Subcutaneous abdominal adipose tissue (tissue), 5 donors: ENCODE measurements around the gene CHERP.

Experiments used
- H3K27ac ChIP-seq: one replicate; pipeline ENCODE4 v1.7.0; 2013; ENCODE audit warnings: low read depth, mild to moderate bottlenecking, inconsistent platforms, low read length, moderate library complexity
- H3K27me3 ChIP-seq, 5 donors: one replicate each; pipeline ENCODE4 v1.7.0; 2013; ENCODE audit warnings: low read length in 5 of 5, inconsistent platforms in 1 of 5; ENCODE audit not compliant: control insufficient read depth in 5 of 5, insufficient read depth in 4 of 5
- H3K36me3 ChIP-seq, 5 donors: one replicate each; pipeline ENCODE4 v1.7.0; 2013; ENCODE audit warnings: low read length in 5 of 5; ENCODE audit not compliant: control insufficient read depth in 5 of 5, insufficient read depth in 5 of 5
- H3K4me1 ChIP-seq, 5 donors: one replicate each; pipeline ENCODE4 v1.7.0; 2013; ENCODE audit warnings: low read length in 5 of 5, mild to moderate bottlenecking in 3 of 5, moderate library complexity in 1 of 5; ENCODE audit not compliant: control insufficient read depth in 5 of 5, insufficient read depth in 5 of 5
- H3K4me3 ChIP-seq, 5 donors: one replicate each; pipeline ENCODE4 v1.7.0; 2013; ENCODE audit warnings: low read length in 5 of 5, low read depth in 1 of 5
- H3K9ac ChIP-seq, 5 donors: one replicate each; pipeline ENCODE4 v1.7.0; 2013; ENCODE audit warnings: low read length in 5 of 5, mild to moderate bottlenecking in 4 of 5, moderate library complexity in 3 of 5
- H3K9me3 ChIP-seq, 5 donors: one replicate each; pipeline ENCODE4 v1.7.0; 2013; ENCODE audit warnings: low read length in 5 of 5; ENCODE audit not compliant: control insufficient read depth in 5 of 5
- donor health status: healthy.
- donor health status: healthy.
- donor health status: healthy.
- donor health status: healthy.
- donor health status: healthy.

Gene CHERP

GRCh38 chr19:16575861-16576689 lies 33.8 kb upstream of the CHERP start:
- no peaks in the 10 kb centered on the region for H3K27me3 ChIP-seq
- H3K4me3 ChIP-seq = no peak overlapping the region
- H3K4me1 ChIP-seq = peaks cover 25 to 69% (median 58%) of the 10 kb centered on the region in 5 donors
- H3K36me3 ChIP-seq = peaks cover 0 to 51% (median 33%) of the 10 kb centered on the region in 5 donors
- H3K27ac ChIP-seq = peak overlapping the region; percentile 10
- no peaks in the 10 kb centered on the region for H3K9me3 ChIP-seq
- H3K9ac ChIP-seq = no peak overlapping the region

GRCh38 chr19:16575282-16575681 lies 33.0 kb upstream of the CHERP start:
- Histone ChIP-seq H3K27ac (no peak overlapping the region), H3K4me3 (no peak overlapping the region), H3K4me1 (peaks cover 23 to 65% (median 54%) of the 10 kb centered on the region in 5 donors)

GRCh38 chr19:16573925-16574324 lies 31.7 kb upstream of the CHERP start:
- Histone ChIP-seq H3K27me3 (no peaks in the 10 kb centered on the region), H3K27ac (peak overlapping the region; percentile 83), H3K4me3 (peak overlapping the region in 2 of 5 donors; percentile 92 to 94), H3K9me3 (no peaks in the 10 kb centered on the region), H3K9ac (peak overlapping the region in 1 of 5 donors; percentile 1), H3K36me3 (peaks cover 0 to 52% (median 37%) of the 10 kb centered on the region in 5 donors), H3K4me1 (peaks cover 23 to 65% (median 54%) of the 10 kb centered on the region in 5 donors)

More at GRCh38 chr19:16575282-16575681, 33.0 kb upstream of the CHERP start:
- no peaks in the 10 kb centered on the region for H3K27me3 ChIP-seq
- H3K9me3 ChIP-seq = no peaks in the 10 kb centered on the region
- H3K36me3 ChIP-seq = peaks cover 0 to 51% (median 35%) of the 10 kb centered on the region in 5 donors
- no peak overlapping the region for H3K9ac ChIP-seq

GRCh38 chr19:16573296-16573695 lies 31.1 kb upstream of the CHERP start:
- Histone ChIP-seq H3K36me3 (peaks cover 0 to 46% (median 35%) of the 10 kb centered on the region in 5 donors), H3K27me3 (no peaks in the 10 kb centered on the region), H3K4me3 (peak overlapping the region; percentile 73 to 96 (median 94)), H3K9ac (peak overlapping the region; percentile 69 to 94 (median 87)), H3K4me1 (peaks cover 23 to 63% (median 54%) of the 10 kb centered on the region in 5 donors), H3K9me3 (no peaks in the 10 kb centered on the region), H3K27ac (peak overlapping the region; percentile 83)

GRCh38 chr19:16572332-16573211 lies 30.3 kb upstream of the CHERP start, which contains the start of gene SLC35E1:
SLC35E1 (minus strand) TSS chr19:16572415; CDS start chr19:16572364, 51 bp downstream.
- Histone ChIP-seq H3K27ac (peak within 1 kb of the TSS; percentile 83), H3K36me3 (peaks cover 0 to 47% (median 35%) of the 10 kb centered on the region in 5 donors), H3K4me1 (peaks cover 17 to 56% (median 48%) of the 10 kb centered on the region in 5 donors)

GRCh38 chr19:16571822-16572331 lies 29.6 kb upstream of the CHERP start:
- H3K4me3 ChIP-seq = peak overlapping the region; percentile 54 to 96 (median 94)
- peaks cover under 1 to 52% (median 34%) of the 10 kb centered on the region in 5 donors for H3K36me3 ChIP-seq
- peak overlapping the region; percentile 69 to 81 (median 79) for H3K9ac ChIP-seq
- no peaks in the 10 kb centered on the region for H3K9me3 ChIP-seq
- no peak overlapping the region for H3K27ac ChIP-seq
- peaks cover 16 to 49% (median 41%) of the 10 kb centered on the region in 5 donors for H3K4me1 ChIP-seq
- no peaks in the 10 kb centered on the region for H3K27me3 ChIP-seq

More at GRCh38 chr19:16572332-16573211, 30.3 kb upstream of the CHERP start, which contains the start of gene SLC35E1:
- H3K9ac ChIP-seq = peak within 1 kb of the TSS; percentile 69 to 94 (median 87)
- H3K4me3 ChIP-seq = peak within 1 kb of the TSS; percentile 85 to 96 (median 94)
- H3K9me3 ChIP-seq = no peaks in the 10 kb centered on the region
- H3K27me3 ChIP-seq = no peaks in the 10 kb centered on the region

- Histone ChIP-seq H3K9me3 (no peaks in the 10 kb centered on the region), H3K27me3 (no peaks in the 10 kb centered on the region), H3K4me1 (peaks cover 15 to 43% (median 38%) of the 10 kb centered on the region in 5 donors), H3K36me3 (peaks cover 2 to 52% (median 34%) of the 10 kb centered on the region in 5 donors), H3K9ac (peak overlapping the region; percentile 69 to 81 (median 79)), H3K4me3 (peak overlapping the region; percentile 54 to 96 (median 94)), H3K27ac (no peak overlapping the region)
Observed at GRCh38 chr19:16571283-16571682, 29.0 kb upstream of the CHERP start.

- Histone ChIP-seq H3K4me3 (no peak overlapping the region), H3K9ac (no peak overlapping the region), H3K9me3 (no peaks in the 10 kb centered on the region), H3K27me3 (no peaks in the 10 kb centered on the region), H3K27ac (no peak overlapping the region), H3K4me1 (peaks cover 14 to 37% (median 36%) of the 10 kb centered on the region in 5 donors), H3K36me3 (peaks cover 3 to 48% (median 30%) of the 10 kb centered on the region in 5 donors)
Observed at GRCh38 chr19:16569609-16570320, 27.5 kb upstream of the CHERP start.

GRCh38 chr19:16566702-16567101 lies 24.5 kb upstream of the CHERP start:
- Histone ChIP-seq H3K9ac (no peak overlapping the region), H3K4me3 (no peak overlapping the region), H3K27me3 (no peaks in the 10 kb centered on the region), H3K27ac (no peak overlapping the region), H3K4me1 (peaks cover 6 to 15% (median 11%) of the 10 kb centered on the region in 5 donors), H3K36me3 (peaks cover 6 to 69% (median 47%) of the 10 kb centered on the region in 5 donors), H3K9me3 (no peaks in the 10 kb centered on the region)
